DMS153 treated with DMSO at 0.1 percent for 48 hours (cell line): ENCODE data around the gene ABHD13.
A peak's percentile ranks its signal among the peaks of the same experiment; 100 is the strongest.
"Not testable (repeated sequence)": the region's sequence is repeated elsewhere in the genome, so short reads cannot be mapped to it uniquely, and the experiment has no call there.

ENCODE experiments used
- DNase-seq: peaks from one replicate; lab custom pipeline; 2025; ENCODE audit not compliant: unreplicated experiment; lab: John Stamatoyannopoulos, UW

Gene ABHD13

DNA sequence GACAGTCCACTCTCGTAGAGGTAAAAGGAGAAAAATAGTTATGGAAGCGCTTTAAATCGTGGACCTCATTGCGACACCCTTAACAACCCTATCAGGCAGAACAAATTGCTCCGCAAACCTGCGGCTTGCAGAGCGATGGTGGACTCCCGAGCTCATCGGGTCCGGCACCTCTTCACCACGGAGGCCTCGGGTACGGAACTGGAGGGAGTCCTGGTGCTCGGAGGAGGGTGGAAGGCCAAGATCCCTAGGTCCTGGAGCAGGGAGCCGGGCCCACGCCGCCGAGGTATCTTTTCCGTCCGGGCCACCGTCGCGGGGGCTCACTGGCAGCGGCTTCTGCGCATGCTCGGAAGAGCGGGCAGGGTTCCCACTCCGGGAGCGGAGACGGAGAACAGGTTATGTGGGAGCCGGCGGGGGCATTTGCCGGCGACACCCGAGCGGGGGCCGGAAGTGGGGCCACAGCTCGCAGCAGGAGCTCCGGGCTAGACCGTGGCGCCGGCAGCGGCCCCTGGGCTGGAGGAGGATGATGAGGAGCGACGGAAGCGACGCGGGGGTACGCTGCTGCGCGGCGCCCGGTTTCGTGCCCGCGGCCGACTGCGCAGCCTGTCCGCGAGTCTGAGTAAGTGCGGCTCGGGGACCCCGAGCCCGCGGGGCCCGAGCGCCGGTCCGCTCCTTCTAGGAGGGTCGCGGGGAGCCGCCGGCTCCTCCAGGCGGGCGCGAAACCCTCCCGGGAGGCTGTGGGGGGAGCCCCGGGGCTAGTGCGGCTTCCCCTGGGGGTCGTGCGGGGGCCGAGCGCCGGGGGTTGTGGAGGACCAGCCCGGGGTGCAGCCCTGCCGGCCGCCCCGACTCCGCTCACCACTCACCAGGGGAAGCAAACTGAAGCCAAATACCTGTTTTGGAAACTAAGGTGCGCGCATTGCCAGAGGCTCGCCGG is at the start of gene ABHD13:
ABHD13 (plus strand) TSS at position 349 of the 931 bp plus-strand sequence. CDS start 10,827 bp downstream, outside the sequence.
- DNase-seq, result peak; percentile 90

DNA sequence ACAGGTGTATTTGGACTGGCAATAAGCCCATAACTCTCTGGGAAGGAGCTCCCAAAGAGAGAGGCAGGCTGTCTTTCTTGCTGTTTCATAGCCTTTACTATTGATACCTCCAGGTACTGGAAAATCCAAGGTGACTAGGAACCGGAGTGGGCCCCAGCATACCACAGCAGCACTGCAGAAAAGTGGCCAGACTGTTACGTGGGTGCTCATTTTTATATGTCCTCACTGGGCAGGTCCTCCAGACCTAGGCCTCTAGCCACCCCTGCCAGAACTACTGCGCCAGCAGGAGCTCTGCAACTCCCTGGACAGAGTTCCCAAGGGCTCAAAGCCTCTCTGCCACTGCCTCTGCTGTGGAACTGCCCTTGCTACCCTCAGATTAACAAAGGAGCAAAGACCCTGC is 49.3 kb upstream of the ABHD13 start:
- DNase-seq, result no peak

DNA sequence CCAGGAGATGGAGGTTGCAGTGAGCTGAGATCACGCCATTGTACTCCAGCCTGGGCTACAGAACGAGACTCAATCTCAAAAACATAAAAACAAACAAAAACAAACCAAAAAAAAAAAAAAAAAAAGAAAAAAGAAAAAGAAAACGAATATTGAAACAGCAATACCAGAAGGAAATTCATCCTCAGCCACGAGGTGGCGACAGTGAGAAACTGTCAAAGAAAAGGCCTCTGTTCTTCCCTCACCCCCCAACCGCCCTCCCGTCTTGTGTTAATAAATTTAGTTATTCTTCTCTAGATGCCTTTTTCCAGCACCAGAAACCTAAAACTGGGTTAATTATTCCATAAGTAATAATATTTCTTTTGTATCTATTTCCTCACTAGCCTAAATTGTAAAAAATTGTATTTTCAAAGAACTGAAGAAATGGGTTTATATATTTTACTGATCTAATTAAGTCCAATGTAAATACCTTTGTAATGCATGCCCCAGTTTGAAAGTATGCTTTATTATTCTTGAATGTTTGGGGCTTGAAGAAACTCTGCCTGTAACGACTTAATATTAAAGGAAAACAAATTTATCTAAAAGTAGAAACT is 41.4 kb upstream of the ABHD13 start:
- no peak for DNase-seq

DNA sequence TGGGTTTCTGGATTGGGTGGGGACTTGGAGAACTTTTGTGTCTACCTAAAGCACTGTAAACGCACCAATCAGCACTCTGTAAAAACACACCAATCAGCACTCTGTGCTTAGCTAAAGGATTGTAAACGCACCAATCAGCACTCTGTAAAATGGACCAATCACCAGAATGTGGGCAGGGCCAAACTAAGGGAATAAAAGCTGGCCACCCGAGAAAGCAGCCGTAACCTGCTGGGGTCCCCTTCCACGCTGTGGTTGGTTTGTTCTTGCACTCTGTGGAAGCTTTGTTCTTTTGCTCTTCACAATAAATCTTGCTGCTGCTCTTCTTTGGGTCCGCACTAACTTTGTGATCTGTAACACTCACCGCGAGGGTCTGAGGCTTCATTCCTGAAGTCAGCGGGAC is 40.1 kb upstream of the ABHD13 start:
- DNase-seq, result no peak

DNA sequence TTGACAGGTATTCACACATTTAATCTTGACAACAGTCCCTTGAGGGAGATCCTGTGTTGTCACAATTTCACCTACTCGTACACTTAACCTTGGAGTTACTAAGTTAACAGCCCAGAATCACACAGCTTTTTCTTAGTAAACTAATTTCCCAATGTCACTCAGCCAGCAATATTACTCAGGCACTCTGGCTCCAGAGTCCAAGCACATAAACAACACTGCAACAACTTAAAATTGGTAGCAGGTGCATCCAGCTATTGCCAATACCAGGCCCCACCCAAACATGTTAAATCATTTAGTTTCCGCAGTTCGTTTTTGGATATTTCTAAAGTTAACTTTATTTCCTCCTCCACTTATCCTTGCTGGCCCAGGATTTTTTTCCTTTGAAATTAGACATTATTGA is 35.5 kb upstream of the ABHD13 start:
- no peak for DNase-seq

DNA sequence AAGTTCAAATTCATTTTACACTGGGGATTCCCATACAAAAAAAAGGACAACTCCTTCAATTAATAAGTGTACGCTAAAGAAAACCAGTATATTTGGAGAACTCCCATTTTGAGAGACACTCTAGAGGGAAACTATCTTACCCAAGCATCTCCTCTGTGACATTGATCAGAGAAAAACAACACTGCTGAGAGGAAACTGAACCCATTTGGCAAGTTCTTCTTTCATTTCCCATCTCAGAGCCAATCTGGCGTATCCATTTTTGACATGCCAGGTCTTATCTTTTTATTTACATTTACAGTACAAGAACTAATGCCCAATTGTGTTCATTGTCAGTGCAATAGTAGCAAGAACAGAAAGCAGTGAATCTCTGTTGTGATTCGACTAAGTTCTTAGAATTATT is 33.0 kb upstream of the ABHD13 start:
- DNase-seq, result no peak

DNA sequence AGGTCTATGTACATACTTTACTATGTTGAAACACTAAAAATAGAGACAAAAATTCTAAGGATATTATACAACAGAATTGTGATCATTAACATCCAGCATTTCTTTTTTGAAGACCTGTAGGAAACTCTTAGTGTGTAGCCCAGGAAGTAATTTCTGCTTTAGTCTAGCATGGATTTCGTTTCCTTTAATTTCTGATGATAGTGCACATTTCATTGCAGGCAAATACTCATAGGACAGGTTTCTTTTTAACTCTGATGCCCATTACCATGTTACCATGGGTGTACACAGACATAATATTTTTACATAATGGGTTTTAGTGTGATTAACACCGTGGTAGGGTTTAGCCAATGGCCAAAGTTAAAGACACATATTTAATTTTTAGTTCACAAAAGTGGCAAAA is 29.9 kb upstream of the ABHD13 start:
- DNase-seq, result no peak

DNA sequence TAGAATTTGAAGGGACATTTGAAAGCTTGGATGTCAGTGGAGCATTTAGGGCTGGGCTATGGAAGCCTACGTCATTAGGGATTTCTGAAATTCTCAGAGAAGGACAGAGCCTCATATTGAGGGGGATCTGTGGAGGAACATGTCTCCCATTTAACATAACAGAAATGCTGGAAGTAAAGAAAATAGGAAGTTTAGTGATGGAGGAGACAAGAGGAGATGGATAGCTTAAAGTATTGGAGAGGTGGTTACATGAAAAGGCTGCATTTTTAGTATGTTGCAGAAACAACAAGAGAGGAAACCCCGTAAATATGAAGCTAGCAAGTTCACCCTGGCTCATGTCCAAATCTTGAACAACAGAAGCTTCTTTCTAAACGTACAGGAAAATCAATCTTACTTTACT is 27.3 kb upstream of the ABHD13 start:
- no peak for DNase-seq

DNA sequence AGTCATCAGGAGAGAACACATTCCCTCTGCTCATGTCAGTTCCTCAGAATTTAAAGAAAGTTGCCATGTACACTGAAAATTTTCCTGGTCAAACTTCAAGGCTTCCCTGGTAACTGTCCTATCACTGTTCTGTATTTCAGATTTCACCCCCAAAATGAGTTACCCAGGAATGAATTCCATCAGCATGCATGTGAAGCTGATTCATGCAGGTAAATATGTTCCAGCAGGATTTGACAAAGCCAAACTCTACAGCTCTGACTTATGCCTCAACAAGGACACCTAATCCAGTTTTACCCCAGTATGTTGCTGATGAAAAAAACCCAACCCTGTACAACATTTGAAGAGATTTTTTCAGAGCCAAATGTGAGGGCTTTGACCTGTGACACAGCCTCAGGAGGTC is 24.4 kb upstream of the ABHD13 start:
- no peak for DNase-seq

DNA sequence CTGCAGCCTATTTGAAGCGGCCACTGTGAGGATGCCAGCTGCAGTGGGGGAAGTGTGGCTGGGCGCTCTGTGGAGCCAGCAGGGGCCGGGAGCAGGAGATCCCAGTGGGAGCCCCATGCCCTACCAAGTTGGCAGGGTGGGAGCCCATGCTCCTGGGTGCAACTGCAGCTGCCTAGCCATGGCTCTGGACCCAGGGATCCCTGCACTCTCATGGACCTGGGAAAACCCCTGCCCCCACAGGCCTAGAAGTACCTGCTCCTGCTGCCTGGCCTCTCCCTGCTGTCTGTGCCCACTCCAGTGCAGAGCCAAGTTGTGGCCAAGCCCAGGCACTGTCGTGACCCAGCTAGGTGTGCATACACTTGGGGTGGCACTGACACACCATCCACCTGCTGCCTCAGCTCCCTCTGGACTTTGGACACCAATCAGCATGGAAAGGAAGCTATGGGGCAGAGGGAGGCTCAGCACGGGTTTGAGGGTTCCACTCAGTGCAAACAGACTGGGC is 23.7 kb upstream of the ABHD13 start:
- no peak for DNase-seq

DNA sequence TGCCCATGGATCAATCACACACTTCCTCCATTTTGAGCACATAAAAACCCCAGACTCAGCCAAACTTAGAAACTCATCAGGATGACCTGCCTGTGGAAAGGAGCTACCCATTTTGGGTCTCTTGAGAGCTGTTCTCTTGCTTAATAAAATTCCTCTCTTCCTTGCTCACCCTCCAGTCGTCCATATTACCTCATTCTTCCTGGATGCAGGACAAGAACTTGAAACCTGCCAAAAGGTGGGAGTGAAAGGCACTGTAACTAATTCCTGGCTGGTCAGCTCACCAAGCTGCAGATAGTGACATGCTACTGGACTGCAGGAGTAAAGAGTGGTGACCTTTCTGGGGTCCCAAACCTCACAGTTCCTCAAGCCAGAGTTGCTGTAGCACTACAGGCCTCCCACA is 23.0 kb upstream of the ABHD13 start:
- DNase-seq, result no peak

DNA sequence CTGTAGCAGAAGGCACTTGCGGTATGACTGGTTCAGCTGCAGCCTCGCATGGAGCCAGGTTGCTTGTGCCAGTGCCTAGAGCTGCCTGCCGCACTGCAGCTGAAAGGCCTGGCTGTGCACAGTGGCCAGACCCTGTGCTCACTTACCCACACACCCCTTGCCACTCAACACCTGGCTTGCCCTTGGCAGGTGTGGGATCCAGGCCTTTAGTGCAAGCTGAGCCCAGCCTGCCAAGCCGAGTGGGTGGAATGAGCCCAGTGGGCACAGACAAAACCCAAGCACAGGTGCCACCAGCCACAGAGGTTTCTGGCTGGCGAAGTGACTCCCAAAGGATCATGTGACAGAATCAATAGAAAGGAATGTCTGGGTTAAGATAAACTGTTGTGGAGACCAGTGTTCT is 22.3 kb upstream of the ABHD13 start:
- no peak for DNase-seq

DNA sequence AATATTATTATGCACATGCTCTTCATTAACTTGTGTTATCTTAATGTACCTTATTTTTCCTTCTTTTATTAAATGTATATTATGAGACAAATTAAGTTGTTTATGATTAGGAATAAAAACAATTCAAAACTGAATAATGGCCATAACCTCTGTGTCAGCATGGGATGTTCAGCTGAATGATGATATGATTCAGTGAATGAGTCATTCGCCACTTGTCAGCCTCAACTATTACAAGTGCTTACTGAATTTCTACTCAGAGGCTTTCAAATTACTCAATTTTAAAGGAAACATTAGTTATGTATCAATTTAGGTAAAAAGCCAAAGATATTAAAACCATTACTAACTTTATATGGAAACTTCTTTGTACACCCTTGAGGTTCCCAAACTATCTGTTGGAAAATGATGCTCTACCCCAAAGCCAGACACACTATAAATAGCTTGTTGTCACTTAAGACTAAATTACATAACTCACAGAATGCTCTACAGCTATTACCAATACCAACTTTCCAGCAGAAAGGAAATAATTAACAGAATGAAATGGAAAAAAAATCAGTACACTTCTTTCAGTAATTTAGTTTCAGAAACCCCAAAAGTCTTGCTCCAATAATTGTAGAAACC is 17.3 kb upstream of the ABHD13 start:
- no peak for DNase-seq

DNA sequence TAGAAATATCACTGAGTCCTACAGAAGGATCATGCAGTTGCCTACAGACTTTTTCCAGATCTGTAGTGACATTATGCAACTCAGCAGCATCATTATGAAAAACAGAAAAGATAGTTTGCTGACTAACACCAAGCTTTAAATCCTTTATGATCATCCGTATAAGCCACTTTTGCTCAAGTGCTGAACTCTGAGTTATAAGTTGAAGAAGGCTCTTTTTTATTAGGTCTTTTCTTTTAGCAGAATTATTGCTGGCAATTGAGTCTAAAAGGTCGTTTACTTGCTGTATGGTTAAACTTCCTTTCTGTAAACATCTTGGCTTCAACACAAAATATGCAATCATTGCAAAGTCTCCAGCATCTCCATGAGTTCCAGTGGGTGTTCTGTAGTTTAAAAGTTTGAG is 7.6 kb upstream of the ABHD13 start:
- no peak for DNase-seq

DNA sequence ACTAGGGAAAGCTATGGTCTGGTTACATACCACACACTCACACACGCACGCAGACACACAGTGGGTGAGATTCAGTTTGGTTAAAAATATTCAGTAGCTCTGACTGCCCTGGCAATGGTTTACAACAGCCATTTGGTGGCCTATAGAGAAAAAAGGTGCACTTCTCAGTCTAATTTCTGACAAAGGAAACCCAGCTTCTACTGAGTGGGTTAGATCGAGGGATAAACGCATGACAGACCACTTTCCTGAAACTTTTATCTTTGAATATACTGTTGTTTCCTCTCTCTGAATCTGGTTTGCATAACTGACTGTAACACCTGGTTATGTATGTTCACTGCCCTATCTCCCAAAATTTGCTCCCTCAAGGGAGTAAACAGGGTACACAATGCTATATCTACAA is 5.3 kb upstream of the ABHD13 start:
- DNase-seq, result no peak

DNA sequence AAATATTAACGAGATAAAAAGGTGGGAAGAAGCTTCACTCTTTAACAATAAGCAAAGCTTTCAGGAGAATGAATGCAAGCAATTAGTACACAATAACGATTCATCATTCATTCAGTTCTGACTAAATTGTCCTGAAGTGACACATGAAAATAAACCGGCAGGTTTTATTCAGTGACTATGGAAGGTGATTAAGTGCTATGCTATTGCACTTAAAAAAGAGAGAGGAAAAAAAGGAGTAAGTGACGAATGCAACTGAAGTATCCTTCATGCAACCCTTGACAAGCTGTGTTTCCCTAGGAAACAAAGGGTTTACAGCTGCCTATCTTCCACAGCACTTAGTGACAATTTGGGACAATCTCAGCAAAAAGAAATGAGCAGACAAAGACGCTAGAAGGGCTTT is 4.2 kb upstream of the ABHD13 start:
- DNase-seq, result no peak

DNA sequence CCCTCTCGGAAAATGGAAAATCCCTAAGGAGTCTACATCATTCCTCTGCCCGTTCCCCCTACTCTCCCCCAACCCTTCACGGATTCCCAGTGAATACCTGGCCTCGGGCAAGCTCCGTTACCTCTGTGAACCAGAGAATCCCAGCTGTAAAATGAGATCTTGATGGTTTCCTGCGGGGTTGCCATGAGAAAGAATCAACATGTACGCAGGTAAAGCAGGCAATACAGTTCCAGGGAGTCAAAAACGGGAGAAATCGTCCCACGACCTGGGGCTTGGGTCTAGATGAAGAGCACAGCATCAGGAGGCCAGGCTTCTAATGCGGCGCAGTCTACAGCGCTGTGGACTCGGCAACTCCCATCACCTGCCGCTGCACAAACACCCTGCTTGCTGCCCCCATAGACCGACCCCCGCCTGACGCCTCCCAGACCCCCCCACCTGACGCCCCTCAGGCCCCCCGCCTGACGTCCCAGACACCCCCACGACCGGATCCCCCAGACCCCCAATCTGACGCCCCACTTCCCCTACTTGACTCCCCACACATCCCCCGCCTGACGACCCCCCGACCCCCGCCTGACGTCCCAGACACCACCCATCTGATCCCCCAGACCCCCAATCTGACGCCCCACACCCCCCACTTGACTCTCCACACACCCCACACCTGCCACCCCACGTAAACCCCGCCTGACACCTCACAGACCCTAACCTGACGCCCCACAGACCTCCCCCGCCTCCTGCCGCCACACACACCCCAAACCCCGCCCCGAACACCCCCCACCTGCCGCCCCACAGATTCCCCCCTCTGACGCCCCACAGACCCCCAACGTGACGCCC is 3.5 kb upstream of the ABHD13 start:
- no peak for DNase-seq

DNA sequence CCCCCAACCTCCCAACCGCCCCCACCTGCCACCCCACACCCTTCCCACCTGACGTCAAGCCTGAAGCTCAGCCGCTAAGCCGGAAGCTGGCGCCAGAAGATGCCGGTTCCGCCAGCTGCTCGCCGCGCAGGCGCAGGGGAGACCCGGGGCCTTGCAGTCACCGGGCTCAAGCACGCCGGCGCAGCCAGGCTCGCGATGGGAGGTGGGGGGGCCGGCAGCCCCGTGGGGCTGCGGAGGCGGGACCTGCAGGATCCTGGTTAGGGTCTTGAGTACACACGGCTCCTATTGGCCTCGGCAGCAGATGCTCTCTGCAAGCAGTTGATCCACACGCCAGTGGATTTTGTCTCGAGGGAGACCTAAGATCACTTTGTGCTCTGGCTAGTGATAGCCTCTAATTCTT is 2.8 kb upstream of the ABHD13 start, which contains the start of gene LIG4:
LIG4 (minus strand) TSS at position 101 of the 400 bp plus-strand sequence. CDS start 4,268 bp downstream, outside the sequence.
- DNase-seq, result peak; percentile 90

DNA sequence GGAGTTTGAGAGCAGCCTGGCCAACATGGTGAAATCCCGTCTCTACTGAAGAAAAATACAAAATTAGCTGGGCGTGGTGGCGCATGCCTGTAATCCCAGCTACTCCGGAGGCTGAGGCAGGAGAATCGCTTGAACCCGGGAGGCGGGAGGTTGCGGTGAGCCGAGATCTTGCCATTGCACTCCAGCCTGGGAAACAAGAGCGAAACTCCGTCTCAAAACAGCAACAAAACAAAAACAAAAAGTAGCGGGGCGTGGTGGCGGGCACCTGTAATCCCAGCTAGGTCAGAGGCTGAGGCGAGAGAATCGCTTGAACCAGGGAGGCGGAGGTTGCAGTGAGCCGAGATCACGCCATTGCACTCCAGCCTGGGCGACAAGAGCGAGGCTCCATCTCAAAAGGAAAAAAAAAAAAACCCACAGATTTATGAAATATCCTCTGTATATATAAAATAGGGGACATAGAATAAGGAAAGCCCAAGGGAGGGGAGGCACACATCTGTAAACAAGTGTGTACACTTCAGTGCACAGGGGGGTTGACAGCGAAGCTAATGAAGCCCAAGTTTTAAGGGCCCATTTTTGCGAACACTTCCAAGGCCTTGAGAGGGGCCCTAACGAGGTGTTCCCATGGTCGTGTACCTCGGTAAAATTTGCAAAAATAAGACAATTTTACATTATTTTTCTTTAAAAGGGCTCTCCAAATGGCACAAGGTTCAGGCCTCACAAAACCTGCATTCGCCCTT is 717 bp upstream of the ABHD13 start:
- not testable (repeated sequence) for DNase-seq

DNA sequence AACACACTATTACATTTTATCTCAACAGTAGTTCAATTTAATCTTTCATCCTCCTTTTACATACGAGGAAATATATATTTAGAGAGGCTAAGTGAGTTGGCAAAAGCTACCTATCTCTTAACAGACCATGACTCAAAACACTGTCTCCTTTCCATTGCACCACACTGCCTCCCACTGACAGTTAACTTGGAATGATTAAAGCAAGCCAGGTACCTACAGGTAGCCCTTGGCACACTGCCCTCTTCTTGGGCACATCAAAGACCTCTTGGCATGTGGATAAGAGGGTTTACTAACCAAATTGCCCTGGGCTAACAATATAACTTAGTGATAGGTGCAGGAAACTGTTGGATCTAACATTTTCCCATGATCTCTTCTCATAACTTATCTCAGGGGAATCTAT is 1.8 kb downstream of the ABHD13 start:
- DNase-seq, result no peak
